Measurements from ENCODE around the gene LHFPL2.
"Not testable (repeated sequence)": the region's sequence is repeated elsewhere in the genome, so short reads cannot be mapped to it uniquely, and the experiment has no call there.

The LHFPL2 gene

GRCh38 chr5:78620119-78620518, 28.5 kb downstream of the LHFPL2 start:
- not testable (repeated sequence) for H3K36me3 Mint-ChIP-seq (ENCODE audit: insufficient read depth); H3K27me3 Mint-ChIP-seq; H3K9me3 Mint-ChIP-seq; H3K4me1 Mint-ChIP-seq; H3K27ac Mint-ChIP-seq (ENCODE audit: low read depth); ATAC-seq (replicated peaks; ENCODE audit: extremely low read depth, poor library complexity, severe bottlenecking); DNase-seq (ENCODE audit: low spot score in 2 of 2); H3K4me3 Mint-ChIP-seq

- H3K4me1 Mint-ChIP-seq, result no peaks in the 10 kb centered on the region
- H3K4me3 Mint-ChIP-seq, result no peak overlapping the region
- peaks cover 3% of the 10 kb centered on the region for H3K36me3 Mint-ChIP-seq (ENCODE audit: insufficient read depth)
Measured at GRCh38 chr5:78618303-78618702, 30.3 kb downstream of the LHFPL2 start.

GRCh38 chr5:78615697-78616096, 32.9 kb downstream of the LHFPL2 start:
- no peaks in the 10 kb centered on the region for H3K4me1 Mint-ChIP-seq
- no peak overlapping the region for H3K4me3 Mint-ChIP-seq
- no peaks in the 10 kb centered on the region for H3K36me3 Mint-ChIP-seq (ENCODE audit: insufficient read depth)
- H3K9me3 Mint-ChIP-seq, result no peaks in the 10 kb centered on the region
- no peaks in the 10 kb centered on the region for H3K27me3 Mint-ChIP-seq
- no peak overlapping the region for H3K27ac Mint-ChIP-seq (ENCODE audit: low read depth)
- DNase-seq (ENCODE audit: low spot score in 2 of 2), result no peak
- ATAC-seq (replicated peaks; ENCODE audit: extremely low read depth, poor library complexity, severe bottlenecking), result no peak

More at GRCh38 chr5:78618303-78618702, 30.3 kb downstream of the LHFPL2 start:
- Mint-ChIP-seq H3K27ac (ENCODE audit: low read depth) (no peak overlapping the region), H3K27me3 (no peaks in the 10 kb centered on the region), H3K9me3 (no peaks in the 10 kb centered on the region)
- ATAC-seq (replicated peaks; ENCODE audit: extremely low read depth, poor library complexity, severe bottlenecking), result no peak
- DNase-seq (ENCODE audit: low spot score in 2 of 2), result no peak

- DNase-seq (ENCODE audit: low spot score in 2 of 2) (no peak), ATAC-seq (replicated peaks; ENCODE audit: extremely low read depth, poor library complexity, severe bottlenecking) (no peak)
- Mint-ChIP-seq H3K27ac (ENCODE audit: low read depth) (no peak overlapping the region), H3K4me1 (no peaks in the 10 kb centered on the region), H3K36me3 (ENCODE audit: insufficient read depth) (no peaks in the 10 kb centered on the region), H3K9me3 (no peaks in the 10 kb centered on the region), H3K4me3 (no peak overlapping the region), H3K27me3 (no peaks in the 10 kb centered on the region)
Measured at GRCh38 chr5:78614816-78615215, 33.8 kb downstream of the LHFPL2 start.

- Mint-ChIP-seq H3K27ac (ENCODE audit: low read depth) (no peak overlapping the region), H3K4me3 (no peak overlapping the region), H3K4me1 (no peaks in the 10 kb centered on the region), H3K36me3 (ENCODE audit: insufficient read depth) (no peaks in the 10 kb centered on the region), H3K9me3 (no peaks in the 10 kb centered on the region), H3K27me3 (no peaks in the 10 kb centered on the region)
- DNase-seq (ENCODE audit: low spot score in 2 of 2), result no peak
- no peak for ATAC-seq (replicated peaks; ENCODE audit: extremely low read depth, poor library complexity, severe bottlenecking)
Measured at GRCh38 chr5:78613756-78614155, 34.8 kb downstream of the LHFPL2 start.

GRCh38 chr5:78613151-78613533, 35.4 kb downstream of the LHFPL2 start:
- no peaks in the 10 kb centered on the region for H3K36me3 Mint-ChIP-seq (ENCODE audit: insufficient read depth)
- no peak overlapping the region for H3K27ac Mint-ChIP-seq (ENCODE audit: low read depth)
- DNase-seq (ENCODE audit: low spot score in 2 of 2) (no peak), ATAC-seq (replicated peaks; ENCODE audit: extremely low read depth, poor library complexity, severe bottlenecking) (no peak)
- H3K27me3 Mint-ChIP-seq, result no peaks in the 10 kb centered on the region
- H3K4me1 Mint-ChIP-seq, result no peaks in the 10 kb centered on the region
- H3K4me3 Mint-ChIP-seq, result no peak overlapping the region
- no peaks in the 10 kb centered on the region for H3K9me3 Mint-ChIP-seq

- Mint-ChIP-seq H3K4me1 (no peaks in the 10 kb centered on the region), H3K9me3 (no peaks in the 10 kb centered on the region), H3K4me3 (no peak overlapping the region), H3K27ac (ENCODE audit: low read depth) (no peak overlapping the region), H3K36me3 (ENCODE audit: insufficient read depth) (peaks cover 2% of the 10 kb centered on the region), H3K27me3 (no peaks in the 10 kb centered on the region)
- ATAC-seq (replicated peaks; ENCODE audit: extremely low read depth, poor library complexity, severe bottlenecking), result no peak
- DNase-seq (ENCODE audit: low spot score in 2 of 2), result no peak
Measured at GRCh38 chr5:78612227-78613150, 36.1 kb downstream of the LHFPL2 start.

GRCh38 chr5:78611126-78611605, 37.4 kb downstream of the LHFPL2 start:
- no peak for ATAC-seq (replicated peaks; ENCODE audit: extremely low read depth, poor library complexity, severe bottlenecking)
- H3K27ac Mint-ChIP-seq (ENCODE audit: low read depth), result no peak overlapping the region
- H3K4me1 Mint-ChIP-seq, result no peaks in the 10 kb centered on the region
- no peak for DNase-seq (ENCODE audit: low spot score in 2 of 2)
- H3K4me3 Mint-ChIP-seq, result no peak overlapping the region
- H3K27me3 Mint-ChIP-seq, result no peaks in the 10 kb centered on the region
- H3K9me3 Mint-ChIP-seq, result no peaks in the 10 kb centered on the region
- H3K36me3 Mint-ChIP-seq (ENCODE audit: insufficient read depth), result peaks cover 2% of the 10 kb centered on the region

- Mint-ChIP-seq H3K27ac (ENCODE audit: low read depth) (no peak overlapping the region), H3K4me1 (no peaks in the 10 kb centered on the region), H3K9me3 (no peaks in the 10 kb centered on the region), H3K36me3 (ENCODE audit: insufficient read depth) (peaks cover 2% of the 10 kb centered on the region), H3K27me3 (no peaks in the 10 kb centered on the region), H3K4me3 (no peak overlapping the region)
- ATAC-seq (replicated peaks; ENCODE audit: extremely low read depth, poor library complexity, severe bottlenecking) (no peak), DNase-seq (ENCODE audit: low spot score in 2 of 2) (no peak)
Measured at GRCh38 chr5:78610636-78611035, 37.9 kb downstream of the LHFPL2 start.

GRCh38 chr5:78610163-78610583, 38.4 kb downstream of the LHFPL2 start:
- Mint-ChIP-seq H3K27ac (ENCODE audit: low read depth) (no peak overlapping the region), H3K36me3 (ENCODE audit: insufficient read depth) (peaks cover 2% of the 10 kb centered on the region), H3K9me3 (no peaks in the 10 kb centered on the region), H3K27me3 (no peaks in the 10 kb centered on the region), H3K4me3 (no peak overlapping the region), H3K4me1 (no peaks in the 10 kb centered on the region)
- no peak for DNase-seq (ENCODE audit: low spot score in 2 of 2)
- no peak for ATAC-seq (replicated peaks; ENCODE audit: extremely low read depth, poor library complexity, severe bottlenecking)

GRCh38 chr5:78607864-78608263, 40.7 kb downstream of the LHFPL2 start:
- peaks cover 2% of the 10 kb centered on the region for H3K36me3 Mint-ChIP-seq (ENCODE audit: insufficient read depth)
- H3K4me1 Mint-ChIP-seq, result no peaks in the 10 kb centered on the region
- no peak for ATAC-seq (replicated peaks; ENCODE audit: extremely low read depth, poor library complexity, severe bottlenecking)
- DNase-seq (ENCODE audit: low spot score in 2 of 2), result no peak
- H3K4me3 Mint-ChIP-seq, result no peak overlapping the region
- H3K27ac Mint-ChIP-seq (ENCODE audit: low read depth), result no peak overlapping the region
- H3K9me3 Mint-ChIP-seq, result no peaks in the 10 kb centered on the region
- H3K27me3 Mint-ChIP-seq, result no peaks in the 10 kb centered on the region

- Mint-ChIP-seq H3K27me3 (no peaks in the 10 kb centered on the region), H3K4me3 (no peak overlapping the region), H3K36me3 (ENCODE audit: insufficient read depth) (peaks cover 2% of the 10 kb centered on the region), H3K4me1 (no peaks in the 10 kb centered on the region), H3K9me3 (no peaks in the 10 kb centered on the region), H3K27ac (ENCODE audit: low read depth) (no peak overlapping the region)
- DNase-seq (ENCODE audit: low spot score in 2 of 2) (no peak), ATAC-seq (replicated peaks; ENCODE audit: extremely low read depth, poor library complexity, severe bottlenecking) (no peak)
Measured at GRCh38 chr5:78606241-78606640, 42.3 kb downstream of the LHFPL2 start.

GRCh38 chr5:78605611-78606010, 43.0 kb downstream of the LHFPL2 start:
- H3K4me3 Mint-ChIP-seq, result no peak overlapping the region
- H3K9me3 Mint-ChIP-seq, result no peaks in the 10 kb centered on the region
- no peak overlapping the region for H3K27ac Mint-ChIP-seq (ENCODE audit: low read depth)
- H3K27me3 Mint-ChIP-seq, result peaks cover 6% of the 10 kb centered on the region
- ATAC-seq (replicated peaks; ENCODE audit: extremely low read depth, poor library complexity, severe bottlenecking) (no peak), DNase-seq (ENCODE audit: low spot score in 2 of 2) (no peak)
- peaks cover 2% of the 10 kb centered on the region for H3K36me3 Mint-ChIP-seq (ENCODE audit: insufficient read depth)
- no peaks in the 10 kb centered on the region for H3K4me1 Mint-ChIP-seq

All from central memory CD8-positive, alpha-beta T cell (primary cell).